ENCODE data around the gene FAM53C. TPM values are rescaled to one million over a fixed set of nuclear protein-coding genes. Genes with fewer than 3 reads are reported as not detected.
A peak's percentile ranks its signal among the peaks of the same experiment; 100 is the strongest.

Gene FAM53C
- total and polyA plus RNA-seq, 8 donors: 23.9 to 43.4 (median 41.4) TPM

DNA sequence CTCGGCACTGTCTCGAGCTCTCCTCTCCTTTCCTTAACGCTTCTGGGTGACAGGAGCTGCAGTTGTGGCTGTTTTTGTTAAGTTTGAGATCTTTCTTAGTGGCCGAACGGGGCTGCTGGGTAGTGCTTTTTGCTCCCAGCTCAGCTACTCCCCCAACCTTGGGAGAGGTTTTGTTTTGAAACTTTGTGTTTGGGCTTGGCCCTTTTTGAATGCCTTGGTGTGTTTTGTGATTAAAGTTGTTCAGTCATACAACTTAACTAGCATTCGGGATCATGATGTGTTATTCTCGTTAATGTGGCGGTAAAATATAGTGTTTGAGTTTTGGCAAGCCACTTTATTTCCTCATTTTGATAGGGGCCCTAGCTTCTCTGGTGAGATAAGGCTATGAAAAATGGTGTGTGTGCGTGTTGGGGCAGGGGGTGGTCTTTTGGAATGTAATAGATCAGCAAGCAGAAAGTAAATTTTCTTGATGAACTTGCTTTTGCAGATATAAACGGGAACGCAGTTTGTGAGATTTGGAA lies 15.6 kb downstream of the FAM53C start:
- H3K36me3 ChIP-seq: peaks cover 0 to 2% of the 10 kb centered on the region in 2 donors
- intact Hi-C loops (cut with DNase I): no loop called here
- ATAC-seq (peak; percentile 1), DNase-seq (peak in 1 of 4 donors; percentile 52)
- peak overlapping the region; percentile 97 to 98 for H3K27ac ChIP-seq
- no peaks in the 10 kb centered on the region for H3K27me3 ChIP-seq
- H3K4me3 ChIP-seq: peak overlapping the region; percentile 78 to 86
- TF ChIP-seq, protein P1, sequence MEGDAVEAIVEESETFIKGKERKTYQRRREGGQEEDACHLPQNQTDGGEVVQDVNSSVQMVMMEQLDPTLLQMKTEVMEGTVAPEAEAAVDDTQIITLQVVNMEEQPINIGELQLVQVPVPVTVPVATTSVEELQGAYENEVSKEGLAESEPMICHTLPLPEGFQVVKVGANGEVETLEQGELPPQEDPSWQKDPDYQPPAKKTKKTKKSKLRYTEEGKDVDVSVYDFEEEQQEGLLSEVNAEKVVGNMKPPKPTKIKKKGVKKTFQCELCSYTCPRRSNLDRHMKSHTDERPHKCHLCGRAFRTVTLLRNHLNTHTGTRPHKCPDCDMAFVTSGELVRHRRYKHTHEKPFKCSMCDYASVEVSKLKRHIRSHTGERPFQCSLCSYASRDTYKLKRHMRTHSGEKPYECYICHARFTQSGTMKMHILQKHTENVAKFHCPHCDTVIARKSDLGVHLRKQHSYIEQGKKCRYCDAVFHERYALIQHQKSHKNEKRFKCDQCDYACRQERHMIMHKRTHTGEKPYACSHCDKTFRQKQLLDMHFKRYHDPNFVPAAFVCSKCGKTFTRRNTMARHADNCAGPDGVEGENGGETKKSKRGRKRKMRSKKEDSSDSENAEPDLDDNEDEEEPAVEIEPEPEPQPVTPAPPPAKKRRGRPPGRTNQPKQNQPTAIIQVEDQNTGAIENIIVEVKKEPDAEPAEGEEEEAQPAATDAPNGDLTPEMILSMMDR (IDR thresholded peaks at IDR 0.05): no peak
- peaks cover 0 to 4% of the 10 kb centered on the region in 2 donors for H3K9me3 ChIP-seq
- H3K4me1 ChIP-seq: peaks cover 12 to 26% of the 10 kb centered on the region in 2 donors

DNA sequence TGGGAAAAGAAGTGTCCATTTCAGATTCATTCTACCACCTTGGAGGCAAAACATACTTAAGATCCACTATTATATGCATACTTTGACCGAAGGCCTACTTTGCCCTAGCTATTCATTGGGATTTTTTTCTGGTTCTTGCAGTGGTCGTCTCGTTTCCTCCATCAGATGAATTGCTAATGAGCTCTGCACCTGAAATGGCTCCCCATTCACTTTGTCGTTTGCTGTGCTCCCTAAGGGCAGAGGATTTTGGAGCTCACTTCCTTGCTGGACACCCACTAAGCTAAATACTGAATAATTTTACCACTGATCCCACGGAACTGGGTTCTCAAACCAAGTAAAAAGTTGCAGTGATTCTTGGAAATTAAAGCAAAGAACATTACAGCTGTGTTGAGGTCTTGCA lies 16.3 kb downstream of the FAM53C start:
- Histone ChIP-seq H3K36me3 (no peaks in the 10 kb centered on the region), H3K9me3 (peaks cover 0 to 4% of the 10 kb centered on the region in 2 donors), H3K27ac (peak overlapping the region; percentile 97 to 98), H3K27me3 (no peaks in the 10 kb centered on the region), H3K4me1 (peaks cover 12 to 26% of the 10 kb centered on the region in 2 donors), H3K4me3 (peak overlapping the region; percentile 78 to 86)
- ATAC-seq (no peak), DNase-seq (no peak)
- intact Hi-C loops (cut with DNase I): no loop called here
- TF ChIP-seq, protein P1 (IDR thresholded peaks at IDR 0.05): no peak

DNA sequence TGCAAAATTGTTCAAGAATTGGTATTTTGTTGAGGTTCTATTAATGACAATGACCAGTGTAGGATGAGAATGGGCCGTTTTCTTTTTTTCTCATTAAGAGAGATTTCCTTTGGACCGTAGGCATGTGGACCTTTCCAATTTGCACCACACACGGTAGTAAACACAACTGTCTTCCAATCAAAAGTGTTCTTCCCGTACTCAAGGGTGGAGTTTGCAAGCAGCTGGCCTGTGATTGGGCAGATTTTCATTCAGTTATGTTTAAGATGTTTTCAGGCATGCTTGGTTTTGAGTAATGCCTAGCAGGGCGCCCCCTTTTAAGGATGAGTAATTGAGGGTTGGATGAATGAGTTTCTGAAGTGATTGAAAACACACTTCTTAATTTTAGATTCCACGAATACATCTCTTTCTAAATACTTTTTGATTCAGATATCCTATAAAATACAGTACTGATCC lies 16.9 kb downstream of the FAM53C start:
- intact Hi-C loops (cut with DNase I): no loop called here
- DNase-seq: peak in 1 of 4 donors; percentile 30
- ATAC-seq: no peak

DNA sequence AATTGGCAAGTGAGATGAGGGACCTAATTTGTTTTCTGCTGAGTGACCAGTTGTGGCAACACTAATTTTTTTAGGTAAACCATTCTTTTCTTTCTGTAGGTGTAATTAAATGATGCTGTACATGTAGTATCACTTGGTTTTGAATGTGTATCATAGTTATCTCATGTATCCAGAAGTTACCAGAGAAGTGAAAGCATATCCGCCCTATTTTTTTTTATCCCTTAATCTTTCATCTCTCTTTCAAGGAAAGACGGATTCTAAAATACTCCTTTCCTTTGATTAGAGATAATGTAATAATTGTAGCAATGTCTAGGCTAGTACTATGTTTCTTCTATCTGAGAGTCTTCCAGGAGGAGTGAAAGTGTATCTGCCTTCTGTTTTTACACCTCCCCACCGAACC lies 21.6 kb downstream of the FAM53C start:
- Histone ChIP-seq H3K4me1 (peaks cover 6 to 43% of the 10 kb centered on the region in 2 donors), H3K27ac (no peak overlapping the region), H3K36me3 (no peaks in the 10 kb centered on the region), H3K27me3 (no peaks in the 10 kb centered on the region), H3K4me3 (no peak overlapping the region), H3K9me3 (no peaks in the 10 kb centered on the region)
- TF ChIP-seq, protein P1 (IDR thresholded peaks at IDR 0.05): no peak
- DNase-seq: no peak
- intact Hi-C loops (cut with DNase I): no loop called here
- ATAC-seq: no peak

More for the DNA sequence above, 16.9 kb downstream of the FAM53C start:
- TF ChIP-seq, protein P1 (IDR thresholded peaks at IDR 0.05): no peak
- no peak overlapping the region for H3K27ac ChIP-seq
- no peaks in the 10 kb centered on the region for H3K27me3 ChIP-seq
- H3K4me1 ChIP-seq: peaks cover 12 to 32% of the 10 kb centered on the region in 2 donors
- H3K9me3 ChIP-seq: peaks cover 0 to 4% of the 10 kb centered on the region in 2 donors
- no peaks in the 10 kb centered on the region for H3K36me3 ChIP-seq
- peak overlapping the region; percentile 78 to 86 for H3K4me3 ChIP-seq

DNA sequence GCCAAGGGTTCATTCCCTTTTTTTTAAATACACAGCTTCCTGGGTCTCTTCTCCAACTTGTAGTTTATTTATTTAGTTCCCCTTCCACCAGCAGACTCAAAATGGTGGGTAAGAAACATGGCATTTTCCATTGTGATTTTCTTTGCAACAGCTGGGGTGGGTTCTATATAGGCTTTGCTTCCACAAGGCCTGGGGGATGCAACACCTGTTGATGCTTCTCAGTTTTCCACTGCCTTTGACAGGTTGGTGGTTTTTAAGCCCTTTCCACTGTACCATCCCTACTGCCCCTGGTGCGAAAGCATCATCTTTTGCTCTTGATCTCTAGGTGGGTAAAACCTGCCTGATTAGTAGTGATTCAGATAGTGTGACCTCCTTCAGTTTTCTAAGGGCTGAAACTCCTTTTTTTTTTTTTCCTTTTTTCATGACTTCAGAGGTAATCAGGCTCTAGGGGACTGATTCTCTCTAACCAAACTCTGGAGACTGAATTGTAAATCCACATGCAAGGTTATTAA lies 22.9 kb downstream of the FAM53C start:
- no peak overlapping the region for H3K4me3 ChIP-seq
- DNase-seq: no peak
- peak overlapping the region in 1 of 2 donors; percentile 13 for H3K27ac ChIP-seq
- no peak for ATAC-seq
- H3K9me3 ChIP-seq: no peaks in the 10 kb centered on the region
- H3K36me3 ChIP-seq: no peaks in the 10 kb centered on the region
- no peaks in the 10 kb centered on the region for H3K27me3 ChIP-seq
- intact Hi-C loops (cut with DNase I): no loop called here
- peaks cover 0 to 32% of the 10 kb centered on the region in 2 donors for H3K4me1 ChIP-seq
- TF ChIP-seq, protein P1 (IDR thresholded peaks at IDR 0.05): no peak
